ENCODE data around the gene PRKAR2A. TPM values are rescaled to one million over a fixed set of nuclear protein-coding genes. Genes with fewer than 3 reads are reported as not detected.

The PRKAR2A gene
- total RNA-seq, 2 experiments from 2014 or later, result 47.4 to 48.3 TPM

GRCh38 chr3:48820612-48821324 lies 26.9 kb downstream of the PRKAR2A start:
- ChIA-PET CTCF (no interaction called here), POLR2A (interaction anchor here (1.2 kb wide), 1 partner anchor 8 kb away, joined by 3 read pairs; no protein-coding TSS in a partner anchor)
- Histone ChIP-seq H3K27me3 (ENCODE audit: control insufficient read depth in 1 of 2, insufficient read depth in 2 of 2, low read length in 2 of 2) (no peaks in the 10 kb centered on the region), H3K36me3 (ENCODE audit: insufficient read depth, low read length) (no peaks in the 10 kb centered on the region), H3K4me1 (ENCODE audit: insufficient read depth, low read length) (peaks cover 7% of the 10 kb centered on the region), H3K27ac (ENCODE audit: low read depth in 1 of 2, low read length in 2 of 2) (no peak overlapping the region), H3K9me3 (ENCODE audit: control insufficient read depth in 1 of 2, insufficient read depth in 1 of 2, low read length in 2 of 2) (no peaks in the 10 kb centered on the region), H3K4me3 (ENCODE audit: low read length) (no peak overlapping the region)
- DNase-seq (no peak), ATAC-seq (ENCODE audit: poor library complexity) (no peak)
- intact Hi-C loops (cut with DNase I, micrococcal nuclease), result no loop called here
- no peaks in the 10 kb centered on the region for H3K36me3 Mint-ChIP-seq (ENCODE audit: low read depth)
- H3K27ac Mint-ChIP-seq, result peak overlapping the region; percentile 43
- no peaks in the 10 kb centered on the region for H3K27me3 Mint-ChIP-seq
- H3K4me1 Mint-ChIP-seq (ENCODE audit: low read depth), result peaks cover 46% of the 10 kb centered on the region
- no peaks in the 10 kb centered on the region for H3K9me3 Mint-ChIP-seq
- TF ChIP-seq, protein P1, sequence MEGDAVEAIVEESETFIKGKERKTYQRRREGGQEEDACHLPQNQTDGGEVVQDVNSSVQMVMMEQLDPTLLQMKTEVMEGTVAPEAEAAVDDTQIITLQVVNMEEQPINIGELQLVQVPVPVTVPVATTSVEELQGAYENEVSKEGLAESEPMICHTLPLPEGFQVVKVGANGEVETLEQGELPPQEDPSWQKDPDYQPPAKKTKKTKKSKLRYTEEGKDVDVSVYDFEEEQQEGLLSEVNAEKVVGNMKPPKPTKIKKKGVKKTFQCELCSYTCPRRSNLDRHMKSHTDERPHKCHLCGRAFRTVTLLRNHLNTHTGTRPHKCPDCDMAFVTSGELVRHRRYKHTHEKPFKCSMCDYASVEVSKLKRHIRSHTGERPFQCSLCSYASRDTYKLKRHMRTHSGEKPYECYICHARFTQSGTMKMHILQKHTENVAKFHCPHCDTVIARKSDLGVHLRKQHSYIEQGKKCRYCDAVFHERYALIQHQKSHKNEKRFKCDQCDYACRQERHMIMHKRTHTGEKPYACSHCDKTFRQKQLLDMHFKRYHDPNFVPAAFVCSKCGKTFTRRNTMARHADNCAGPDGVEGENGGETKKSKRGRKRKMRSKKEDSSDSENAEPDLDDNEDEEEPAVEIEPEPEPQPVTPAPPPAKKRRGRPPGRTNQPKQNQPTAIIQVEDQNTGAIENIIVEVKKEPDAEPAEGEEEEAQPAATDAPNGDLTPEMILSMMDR (IDR thresholded peaks at IDR 0.05), result no peak
- H3K4me3 Mint-ChIP-seq, result no peak overlapping the region

- intact Hi-C loops (cut with DNase I, micrococcal nuclease), result no loop called here
- peak overlapping the region; percentile 43 for H3K27ac Mint-ChIP-seq
These were observed 28.1 kb downstream of the PRKAR2A start for GRCh38 chr3:48819234-48820221.

DNA sequence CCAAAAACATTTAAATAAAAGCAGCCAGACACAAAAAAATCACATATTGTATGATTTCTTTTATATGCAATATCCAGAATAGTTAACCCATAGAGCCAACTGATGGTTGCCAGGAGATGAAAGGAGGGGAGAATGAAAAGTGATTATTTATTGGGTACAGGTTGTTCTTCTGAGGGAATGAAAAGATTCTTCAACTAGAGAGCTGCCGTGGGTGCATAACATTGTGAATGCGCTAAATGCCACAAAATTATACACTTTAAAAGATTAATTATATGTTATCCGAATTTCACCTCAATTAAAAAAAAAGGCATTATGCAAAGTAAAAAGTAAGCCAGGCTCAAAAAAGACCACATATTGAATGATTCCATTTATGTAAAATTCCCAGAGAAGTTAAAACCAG lies 36.1 kb downstream of the PRKAR2A start:
- TF ChIP-seq, protein P1 (IDR thresholded peaks at IDR 0.05), result no peak
- Mint-ChIP-seq H3K9me3 (peaks cover 2% of the 10 kb centered on the region), H3K27me3 (no peaks in the 10 kb centered on the region), H3K4me3 (peak overlapping the region; percentile 9), H3K36me3 (ENCODE audit: low read depth) (peaks cover 7% of the 10 kb centered on the region), H3K4me1 (ENCODE audit: low read depth) (peaks cover 40% of the 10 kb centered on the region), H3K27ac (peak overlapping the region; percentile 65)
- intact Hi-C loops (cut with DNase I, micrococcal nuclease), result loop anchor here (5.0 kb wide), 2 partner anchors 36 to 86 kb away; partner anchors contain the start of genes PRKAR2A (in 2 of the 2) and SLC25A20 (in 1 of the 2)
- Histone ChIP-seq H3K27me3 (ENCODE audit: control insufficient read depth in 1 of 2, insufficient read depth in 2 of 2, low read length in 2 of 2) (no peaks in the 10 kb centered on the region), H3K27ac (ENCODE audit: low read depth in 1 of 2, low read length in 2 of 2) (no peak overlapping the region), H3K36me3 (ENCODE audit: insufficient read depth, low read length) (no peaks in the 10 kb centered on the region), H3K4me1 (ENCODE audit: insufficient read depth, low read length) (peaks cover 32% of the 10 kb centered on the region), H3K9me3 (ENCODE audit: control insufficient read depth in 1 of 2, insufficient read depth in 1 of 2, low read length in 2 of 2) (no peaks in the 10 kb centered on the region), H3K4me3 (ENCODE audit: low read length) (no peak overlapping the region)
- DNase-seq (no peak), ATAC-seq (ENCODE audit: poor library complexity) (no peak)
- POLR2A ChIA-PET, result interaction anchor here (1.4 to 1.8 kb wide), 3 partner anchors 36 to 107 kb away, joined by 11 to 25 read pairs (median 11); partner anchors contain the start of genes ARIH2, PRKAR2A and SLC25A20
- CTCF ChIA-PET, result interaction anchor here (1.3 kb wide), 1 partner anchor 16 kb away, joined by 4 read pairs; no protein-coding TSS in a partner anchor

More at GRCh38 chr3:48819234-48820221, 28.1 kb downstream of the PRKAR2A start:
- Mint-ChIP-seq H3K36me3 (ENCODE audit: low read depth) (no peaks in the 10 kb centered on the region), H3K4me3 (no peak overlapping the region), H3K9me3 (no peaks in the 10 kb centered on the region), H3K4me1 (ENCODE audit: low read depth) (peaks cover 48% of the 10 kb centered on the region), H3K27me3 (no peaks in the 10 kb centered on the region)
- POLR2A ChIA-PET, result no interaction called here
- TF ChIP-seq, protein P1 (IDR thresholded peaks at IDR 0.05), result no peak
- no peak overlapping the region for H3K4me3 ChIP-seq (ENCODE audit: low read length)
- H3K27ac ChIP-seq (ENCODE audit: low read depth in 1 of 2, low read length in 2 of 2), result no peak overlapping the region
- CTCF ChIA-PET, result no interaction called here
- no peaks in the 10 kb centered on the region for H3K27me3 ChIP-seq (ENCODE audit: control insufficient read depth in 1 of 2, insufficient read depth in 2 of 2, low read length in 2 of 2)
- ATAC-seq (ENCODE audit: poor library complexity) (no peak), DNase-seq (no peak)
- H3K9me3 ChIP-seq (ENCODE audit: control insufficient read depth in 1 of 2, insufficient read depth in 1 of 2, low read length in 2 of 2), result no peaks in the 10 kb centered on the region
- H3K4me1 ChIP-seq (ENCODE audit: insufficient read depth, low read length), result peaks cover 7% of the 10 kb centered on the region
- H3K36me3 ChIP-seq (ENCODE audit: insufficient read depth, low read length), result no peaks in the 10 kb centered on the region
